Common myeloid progenitor, CD34-positive (primary cell): ENCODE data around the gene OSGIN1.

Source experiments
- CTCF ChIA-PET: fragments of 350-600 bp; sonication (Branson Sonifier 250); formaldehyde crosslinking; loops from one replicate; lab custom pipeline; 2021; ENCODE audit warnings: antibody characterized with exemption; lab: Charles Lee
- POLR2A ChIA-PET: fragments of 350-600 bp; sonication (Branson Sonifier 250); formaldehyde crosslinking; loops from one replicate; lab custom pipeline; 2021; ENCODE audit warnings: antibody characterized with exemption; lab: Charles Lee
- DNase-seq, 3 donors: peaks; one replicate each; pipeline versions ENCODE4 v3.0.0 to v3.0.0-alpha.2; 2013
- H3K27ac ChIP-seq, 2 experiments: 1 replicate in 1 of 2; 2 replicates in 1 of 2; pipeline ENCODE4 v1.7.0; 2013; ENCODE audit warnings: inconsistent platforms in 2 of 2, low read length in 2 of 2, mild to moderate bottlenecking in 2 of 2, low read depth in 1 of 2, moderate library complexity in 1 of 2; ENCODE audit not compliant: severe bottlenecking in 2 of 2, insufficient read depth in 1 of 2, poor library complexity in 1 of 2
- H3K27me3 ChIP-seq, 5 experiments: replicated peaks in 2 of 5; 1 replicate in 3 of 5; 2 replicates in 2 of 5; pipeline versions ENCODE4 v1.6.1 to v1.7.0; 2013; ENCODE audit warnings: low read length in 4 of 5, mild to moderate bottlenecking in 2 of 5, moderate library complexity in 2 of 5, inconsistent platforms in 1 of 5; ENCODE audit not compliant: insufficient read depth in 5 of 5, control insufficient read depth in 4 of 5
- H3K36me3 ChIP-seq, 4 experiments: 1 replicate in 2 of 4; 2 replicates in 2 of 4; pipeline versions ENCODE4 v1.6.1 to v1.7.0; 2013; ENCODE audit warnings: low read length in 3 of 4, control low read depth in 1 of 4, mild to moderate bottlenecking in 1 of 4; ENCODE audit not compliant: control insufficient read depth in 4 of 4, insufficient read depth in 4 of 4
- H3K4me1 ChIP-seq, 4 experiments: 1 replicate in 3 of 4; 2 replicates in 1 of 4; pipeline versions ENCODE4 v1.6.1 to v1.7.1; 2013; ENCODE audit warnings: low read length in 3 of 4, mild to moderate bottlenecking in 3 of 4, control low read depth in 1 of 4, inconsistent platforms in 1 of 4, moderate library complexity in 1 of 4; ENCODE audit not compliant: control insufficient read depth in 4 of 4, insufficient read depth in 4 of 4; ENCODE audit errors: control extremely low read depth in 1 of 4
- H3K4me3 ChIP-seq, 7 experiments: 1 replicate in 4 of 7; 2 replicates in 3 of 7; pipeline versions ENCODE4 v1.5.1 to v1.7.0; 2013; ENCODE audit warnings: mild to moderate bottlenecking in 7 of 7, low read length in 6 of 7, moderate library complexity in 6 of 7, inconsistent platforms in 2 of 7, low read depth in 2 of 7, control low read depth in 1 of 7; ENCODE audit not compliant: insufficient read depth in 4 of 7, control insufficient read depth in 1 of 7; ENCODE audit errors: extremely low read depth in 1 of 7
- H3K9me3 ChIP-seq, 5 experiments: 1 replicate in 4 of 5; 2 replicates in 1 of 5; pipeline versions ENCODE4 v1.6.1 to v1.7.1; 2013; ENCODE audit warnings: low read length in 4 of 5, mild to moderate bottlenecking in 2 of 5, inconsistent platforms in 1 of 5, low read depth in 1 of 5, moderate library complexity in 1 of 5; ENCODE audit not compliant: control insufficient read depth in 4 of 5, insufficient read depth in 2 of 5; ENCODE audit errors: control extremely low read depth in 1 of 5
- WGBS: methylation state at CpG from one replicate; pipeline ENCODE4 v1.1.5; 2013; ENCODE audit not compliant: insufficient coverage; 5-methylcytosine and 5-hydroxymethylcytosine counted together

The OSGIN1 gene

GRCh38 chr16:84013787-84014569 is 60.9 kb downstream of the OSGIN1 start:
- ChIA-PET POLR2A (interaction anchor here (0.6 kb wide), 1 partner anchor 47 kb away, joined by 3 read pairs; no protein-coding TSS in a partner anchor), CTCF (interaction anchor here (0.6 to 0.8 kb wide), 2 partner anchors 52 to 87 kb away, joined by 3 to 6 read pairs; no protein-coding TSS in a partner anchor)
- Histone ChIP-seq H3K4me3 (no peak overlapping the region), H3K4me1 (peaks cover 0 to 6% (median 1%) of the 10 kb centered on the region in 4 experiments), H3K27ac (no peak overlapping the region), H3K9me3 (peaks cover 0 to 14% (median 9%) of the 10 kb centered on the region in 5 experiments), H3K36me3 (no peaks in the 10 kb centered on the region), H3K27me3 (peaks cover 3 to 97% (median 20%) of the 10 kb centered on the region in 5 experiments)
- peak; percentile 79 to 84 (median 81) for DNase-seq
- 14% methylated on average over 9 of the region's 14 CpGs for WGBS

- Histone ChIP-seq H3K27me3 (peaks cover 3 to 96% (median 16%) of the 10 kb centered on the region in 5 experiments), H3K27ac (no peak overlapping the region), H3K4me1 (peaks cover 0 to 6% (median 1%) of the 10 kb centered on the region in 4 experiments), H3K36me3 (no peaks in the 10 kb centered on the region), H3K9me3 (peaks cover 0 to 19% (median 15%) of the 10 kb centered on the region in 5 experiments), H3K4me3 (no peak overlapping the region)
- ChIA-PET CTCF (interaction anchor here (0.8 kb wide), 1 partner anchor 51 kb away, joined by 6 read pairs; no protein-coding TSS in a partner anchor), POLR2A (no interaction called here)
- WGBS, result 73% methylated on average over 14 of the region's 14 CpGs
- no peak for DNase-seq
Observed at GRCh38 chr16:84014570-84015327, 61.7 kb downstream of the OSGIN1 start.

- Histone ChIP-seq H3K4me3 (no peak overlapping the region), H3K27ac (no peak overlapping the region), H3K9me3 (peaks cover 0 to 26% (median 21%) of the 10 kb centered on the region in 5 experiments), H3K36me3 (no peaks in the 10 kb centered on the region), H3K4me1 (peaks cover 0 to 6% (median 1%) of the 10 kb centered on the region in 4 experiments), H3K27me3 (peaks cover 3 to 98% (median 16%) of the 10 kb centered on the region in 5 experiments)
- ChIA-PET POLR2A (no interaction called here), CTCF (no interaction called here)
- DNase-seq, result no peak
- 92% methylated on average over 11 of the region's 12 CpGs for WGBS
Observed at GRCh38 chr16:84015399-84015798, 62.4 kb downstream of the OSGIN1 start.
